ENCODE data around the gene GUCD1.

GRCh38 chr22:24516301-24516737, 38.6 kb downstream of the GUCD1 start:
- TF ChIP-seq CTCF (conservative IDR thresholded peaks at IDR 0.05; ENCODE audit: low read length) (no peak), EZH2phosphoT487 (IDR thresholded peaks at IDR 0.05; ENCODE audit: borderline replicate concordance, low read depth, low read length) (no peak)

Measured in OCI-LY7 (cell line).